NCI-H2227 treated with DMSO at 0.1 percent for 48 hours (cell line): Measurements from ENCODE around the gene HECTD4.

Experiments
- DNase-seq: peaks from one replicate; lab custom pipeline; 2025; lab: John Stamatoyannopoulos, UW

The HECTD4 gene

DNA sequence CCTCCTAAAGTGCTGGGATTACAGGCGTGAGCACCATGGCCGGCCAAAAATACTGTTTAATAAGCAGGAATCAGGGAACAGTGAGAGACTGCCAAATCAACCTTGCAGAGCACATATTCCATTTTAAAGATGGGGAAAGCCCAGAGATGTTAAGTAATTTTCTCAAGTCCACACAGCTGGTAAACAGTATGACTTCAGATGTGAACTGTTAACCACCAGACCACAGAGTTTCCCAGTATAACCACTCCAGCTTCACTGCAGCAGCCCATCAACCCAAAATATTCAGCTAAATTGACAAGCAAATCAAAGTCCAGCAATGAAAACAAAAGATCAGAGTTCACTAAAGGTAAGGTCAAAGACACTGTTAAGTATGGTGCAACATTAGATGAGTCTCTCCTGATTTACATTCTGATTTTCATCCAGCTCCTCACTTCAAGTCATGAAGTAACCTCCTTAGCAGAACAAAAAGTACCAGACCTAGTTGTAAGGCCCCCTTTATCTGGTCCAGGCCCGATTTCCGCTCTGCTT lies 174.8 kb downstream of the HECTD4 start:
- DNase-seq: no peak

DNA sequence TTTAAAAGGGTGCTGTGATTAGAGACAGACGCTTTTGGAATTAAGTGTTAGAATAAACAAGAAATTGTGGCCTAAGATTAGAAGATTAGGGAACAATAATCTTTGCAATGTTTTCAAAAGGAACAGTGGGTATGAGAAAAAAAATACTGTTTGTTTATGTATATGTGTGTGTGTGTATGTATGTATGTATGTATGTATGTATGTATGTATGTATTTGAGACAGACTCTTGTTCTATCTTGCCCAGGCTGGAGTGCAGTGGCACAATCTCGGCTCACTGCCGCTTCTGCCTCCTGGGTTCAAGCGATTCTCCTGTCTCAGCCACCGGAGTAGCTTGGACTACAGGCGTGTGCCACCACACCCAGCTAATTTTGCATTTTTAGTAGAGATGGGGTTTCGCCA lies 175.3 kb downstream of the HECTD4 start:
- DNase-seq: no peak

DNA sequence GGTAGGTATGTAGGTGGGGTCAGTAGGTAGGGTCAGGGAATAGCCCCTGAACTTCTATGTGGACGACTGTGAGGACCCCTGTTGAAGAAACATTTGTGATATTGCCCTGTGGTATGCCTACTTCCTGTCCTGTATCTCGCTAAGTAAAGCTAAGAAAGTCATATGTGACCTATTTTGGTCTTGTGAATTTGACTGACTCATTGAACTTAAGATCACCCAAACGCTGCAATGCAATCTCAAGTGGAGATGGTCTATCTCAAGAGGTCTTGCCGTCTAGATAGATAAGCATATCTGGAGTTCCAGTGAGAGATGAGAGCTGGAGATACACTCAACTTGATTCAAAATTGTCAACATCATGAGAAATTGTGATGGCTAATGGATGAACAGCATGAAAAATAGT lies 183.1 kb downstream of the HECTD4 start:
- no peak for DNase-seq

DNA sequence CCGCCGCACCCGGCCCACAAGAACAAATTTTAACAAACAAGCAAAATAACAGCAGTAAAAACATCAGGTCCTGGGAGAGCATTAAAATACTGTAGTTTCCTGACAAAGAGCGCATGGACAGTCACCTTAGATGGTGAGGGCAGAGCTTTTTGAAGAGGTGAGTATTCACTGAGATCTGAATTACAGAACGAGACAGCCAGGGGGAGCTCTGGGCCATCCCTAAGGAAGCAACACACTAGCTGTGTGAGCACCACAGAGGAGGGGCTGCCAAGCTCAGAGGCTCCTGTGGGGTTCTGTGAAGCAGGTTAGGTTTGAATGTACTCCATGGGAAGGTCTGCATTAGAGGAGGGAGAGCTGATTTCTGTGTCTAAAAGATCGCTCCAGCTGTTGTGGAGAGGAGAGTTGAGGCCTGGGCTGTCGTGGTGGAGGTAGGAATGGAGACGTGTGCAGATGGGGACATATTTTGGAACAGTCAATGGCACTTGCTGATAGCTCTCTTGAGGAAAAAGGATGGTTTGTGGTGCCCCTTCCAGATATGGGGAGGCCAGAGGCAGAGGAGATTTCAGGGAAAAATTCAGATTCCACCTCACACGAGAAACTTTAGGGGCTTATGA lies 184.0 kb downstream of the HECTD4 start:
- DNase-seq: peak; percentile 27

DNA sequence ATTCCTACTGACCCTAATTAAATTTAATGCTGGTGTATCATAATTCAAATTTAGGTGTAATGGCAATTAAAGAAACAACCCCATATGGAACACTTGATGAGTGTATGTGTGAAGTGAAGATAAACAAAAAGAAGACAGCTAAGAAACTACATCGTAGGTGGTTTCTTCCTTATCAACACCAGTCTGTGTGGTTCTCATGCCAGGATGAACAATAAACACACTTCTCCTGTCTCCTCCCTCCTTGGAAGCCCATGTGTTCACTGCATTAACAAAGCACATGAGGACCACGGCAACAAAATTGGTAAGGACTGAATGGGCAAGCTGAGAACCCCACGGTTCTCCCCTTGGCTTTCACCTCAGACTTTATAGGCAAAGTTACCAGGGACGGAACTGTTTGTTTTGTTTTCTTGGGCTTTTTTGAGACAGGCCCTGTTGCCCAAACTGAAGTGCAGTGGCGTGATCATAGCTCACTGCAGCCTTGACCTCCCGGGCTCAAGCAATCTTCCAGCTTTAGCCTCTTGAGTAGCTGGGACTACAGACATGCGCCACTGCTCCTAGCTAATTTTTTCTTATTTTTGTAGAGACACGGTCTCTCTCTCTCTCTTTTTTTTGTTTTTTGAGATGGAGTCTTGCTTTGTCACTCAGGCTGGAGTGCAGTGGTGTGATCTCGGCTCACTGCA lies 185.9 kb downstream of the HECTD4 start:
- DNase-seq: no peak

DNA sequence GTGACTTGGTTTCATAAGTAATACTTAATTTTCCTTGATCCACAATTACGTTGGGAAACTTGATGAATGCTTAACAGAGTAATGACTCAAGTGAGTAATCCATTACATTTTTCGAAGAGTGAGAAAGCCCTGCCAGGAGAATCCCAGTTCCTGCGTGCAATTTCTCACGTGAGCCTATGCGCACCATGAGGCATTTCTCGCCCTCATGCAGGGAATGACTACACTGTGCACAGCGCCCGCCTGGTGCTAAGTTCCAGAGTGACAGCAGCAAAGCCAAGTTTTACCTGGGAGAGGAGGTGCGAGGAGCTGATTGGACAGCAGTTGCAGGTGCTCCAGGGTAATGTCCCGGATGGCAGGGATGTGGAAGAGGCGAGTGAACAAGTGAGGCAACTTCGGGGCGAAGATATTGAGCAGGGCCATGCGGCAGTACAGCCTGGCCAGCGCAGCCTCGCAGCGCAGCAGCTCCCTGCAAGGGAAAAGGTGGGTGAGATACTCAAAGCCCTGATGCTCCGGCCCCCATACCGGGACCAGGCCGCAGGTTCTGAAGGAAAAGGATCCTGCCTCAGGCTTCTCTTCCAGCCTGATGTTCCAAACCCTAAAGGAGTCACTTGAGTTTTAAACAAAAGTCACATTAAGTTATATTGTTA lies 187.5 kb downstream of the HECTD4 start:
- no peak for DNase-seq

DNA sequence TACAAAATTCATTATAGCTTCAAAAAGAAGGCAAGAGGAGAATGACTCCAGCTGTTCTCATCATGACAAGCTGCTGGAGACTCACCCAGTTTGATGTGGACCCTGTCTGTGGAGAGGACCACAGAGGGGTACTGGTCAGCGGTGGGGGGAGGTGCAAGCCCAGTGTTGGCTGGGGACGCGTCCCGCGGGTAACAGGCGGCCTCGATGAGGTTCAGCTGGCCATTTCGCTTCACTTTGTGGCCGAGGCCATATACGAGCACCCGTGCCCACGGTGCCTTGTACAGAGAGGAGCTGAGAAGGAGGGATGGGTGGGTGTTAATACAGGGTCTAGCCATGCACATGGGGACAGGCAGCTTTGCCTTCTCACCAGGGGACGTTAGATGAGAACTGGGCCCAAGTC lies 189.8 kb downstream of the HECTD4 start:
- no peak for DNase-seq

DNA sequence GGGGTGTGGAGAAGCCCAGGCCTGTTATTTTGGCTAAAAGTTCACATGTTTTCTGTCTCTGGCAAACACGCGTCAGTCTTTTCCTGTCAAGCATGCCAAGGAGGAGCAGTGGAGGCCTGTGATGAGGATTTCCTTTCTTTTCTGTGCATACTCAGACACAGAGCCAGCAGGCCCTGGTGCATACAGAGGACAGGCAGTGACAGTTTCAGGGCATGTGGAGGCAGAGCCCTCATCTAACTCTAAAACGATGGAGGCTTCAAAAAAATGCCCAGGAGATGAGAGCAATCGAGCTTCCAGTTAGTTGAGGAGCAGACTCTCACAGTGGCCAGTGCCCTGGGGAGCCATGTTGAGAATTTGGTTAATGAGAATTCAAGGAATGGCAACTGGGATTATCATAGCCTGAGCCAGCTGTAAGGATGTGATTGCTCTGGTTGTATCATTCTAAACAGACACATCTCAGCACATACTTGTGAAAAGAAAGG lies 190.3 kb downstream of the HECTD4 start:
- no peak for DNase-seq

DNA sequence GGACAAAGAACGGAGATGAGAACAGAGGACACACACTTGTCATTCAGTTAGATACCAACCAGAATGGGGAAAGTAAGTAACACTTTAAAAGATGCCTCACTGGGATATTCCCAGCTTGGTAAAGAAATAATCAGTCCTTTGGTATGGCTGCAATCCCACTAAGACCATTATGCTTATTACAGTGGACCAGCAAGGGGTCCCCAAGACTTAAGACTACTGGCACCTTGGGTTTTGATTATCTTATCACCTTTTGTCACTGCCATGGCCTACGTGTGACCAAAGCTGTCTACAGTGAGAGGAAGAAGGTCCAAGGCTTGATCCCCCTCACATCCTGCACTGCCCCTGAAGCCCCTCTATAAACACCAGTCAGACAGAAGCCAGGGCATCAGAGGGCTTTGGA lies 191.0 kb downstream of the HECTD4 start:
- DNase-seq: no peak

DNA sequence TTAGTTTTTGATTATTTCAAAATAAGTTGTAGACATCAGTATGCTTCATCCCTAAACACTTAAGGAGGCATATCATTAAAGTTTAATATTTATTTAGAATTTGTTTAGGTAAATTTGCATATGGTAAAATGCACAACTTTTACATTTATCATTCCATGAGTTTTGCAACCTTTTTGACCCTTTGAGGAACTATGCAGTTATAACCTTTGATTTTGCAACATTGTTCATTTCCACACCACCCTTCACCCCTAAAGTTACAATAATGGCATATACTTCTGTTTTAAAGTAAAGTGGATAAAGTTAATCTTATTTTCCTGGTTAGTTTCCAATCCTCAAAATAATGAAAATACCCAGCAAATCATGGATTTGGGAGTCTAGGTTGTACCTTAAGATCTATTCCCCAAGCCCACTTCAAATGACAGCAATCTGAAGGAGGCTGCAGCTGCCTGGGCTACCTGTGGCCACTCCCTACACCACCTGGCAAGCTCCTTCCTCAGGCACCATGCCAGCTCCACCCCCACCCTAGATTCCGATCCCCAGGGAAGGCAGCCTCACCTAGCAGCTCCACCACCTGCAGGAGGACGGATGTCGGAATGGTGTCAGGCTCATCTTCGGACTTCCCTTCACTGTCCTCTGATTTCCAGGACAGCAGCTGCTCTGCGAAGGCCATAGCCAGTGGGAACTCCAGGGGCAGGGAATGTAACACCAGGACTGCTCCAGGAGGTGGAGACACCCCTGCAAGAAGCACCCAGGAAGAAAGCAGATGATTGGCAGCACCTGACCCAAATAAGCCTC lies 191.8 kb downstream of the HECTD4 start:
- no peak for DNase-seq

DNA sequence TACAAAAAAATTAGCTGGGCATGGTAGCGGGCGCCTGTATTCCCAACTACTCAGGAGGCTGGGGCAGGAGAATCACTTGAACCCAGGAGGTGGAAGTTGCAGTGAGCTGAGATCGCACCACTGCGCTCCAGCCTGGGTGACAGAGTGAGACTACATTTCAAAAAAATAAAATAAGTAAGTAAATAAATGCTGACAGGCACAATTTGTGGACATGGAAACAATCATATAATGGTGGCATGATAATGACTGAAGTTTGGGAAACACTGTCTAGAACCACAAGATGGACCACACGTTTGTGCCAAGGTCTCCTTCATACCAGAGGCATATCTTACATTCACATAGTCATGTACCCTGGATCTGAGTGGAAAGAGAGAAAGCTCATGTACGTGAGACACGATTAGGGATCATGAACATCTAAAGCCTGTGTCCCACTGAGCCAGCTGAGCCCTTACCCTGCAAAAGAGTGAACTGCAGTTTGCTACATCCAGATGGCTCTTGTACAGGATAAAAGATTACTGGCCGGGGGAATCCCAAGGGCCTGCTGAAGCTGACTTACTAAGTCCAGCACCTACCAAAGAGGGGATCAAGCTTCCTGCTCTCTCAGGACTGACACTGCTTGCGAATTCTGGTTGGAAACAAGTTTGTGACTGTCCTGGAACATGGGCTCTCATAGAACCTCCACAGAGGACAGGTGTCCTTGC lies 194.0 kb downstream of the HECTD4 start:
- DNase-seq: no peak

DNA sequence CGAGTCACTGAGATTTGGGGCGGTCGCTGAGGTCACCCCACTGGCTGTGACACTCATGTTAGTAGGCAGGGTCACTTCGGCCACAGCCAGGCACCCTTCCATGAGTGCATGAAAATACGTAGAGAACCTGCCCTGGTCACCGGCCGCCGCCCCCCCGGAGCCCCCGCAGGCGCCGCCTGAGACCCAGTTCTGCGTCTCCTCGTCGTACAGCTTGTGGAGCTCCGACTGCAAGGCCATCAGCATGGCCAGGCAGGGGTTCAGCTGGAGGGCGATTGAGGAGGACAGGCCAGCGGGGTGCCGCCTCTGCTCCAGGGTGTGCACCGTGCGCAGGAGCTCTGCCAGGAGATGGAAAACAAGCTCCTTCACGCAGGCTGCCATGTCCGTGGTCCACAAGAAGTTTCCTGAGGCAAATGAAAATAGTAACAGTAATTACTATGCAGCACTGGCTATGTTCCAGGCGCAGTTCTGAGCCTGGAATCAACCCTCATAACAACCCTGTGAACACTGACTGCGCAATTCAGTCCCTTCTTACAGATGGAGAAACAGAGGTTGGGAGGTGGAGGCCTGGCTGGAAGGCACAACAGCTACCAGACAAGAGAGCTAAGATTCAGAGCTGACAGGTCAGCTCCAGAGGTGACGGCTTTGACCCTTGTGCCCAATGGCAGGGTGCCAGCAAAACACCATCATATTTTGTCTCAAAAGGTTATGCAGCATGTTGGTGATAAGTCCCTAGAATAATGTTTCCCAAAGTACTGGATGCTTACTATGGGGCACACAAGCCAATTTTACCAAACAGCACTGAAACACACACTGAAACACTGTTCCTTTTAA lies 196.9 kb downstream of the HECTD4 start:
- DNase-seq: no peak

DNA sequence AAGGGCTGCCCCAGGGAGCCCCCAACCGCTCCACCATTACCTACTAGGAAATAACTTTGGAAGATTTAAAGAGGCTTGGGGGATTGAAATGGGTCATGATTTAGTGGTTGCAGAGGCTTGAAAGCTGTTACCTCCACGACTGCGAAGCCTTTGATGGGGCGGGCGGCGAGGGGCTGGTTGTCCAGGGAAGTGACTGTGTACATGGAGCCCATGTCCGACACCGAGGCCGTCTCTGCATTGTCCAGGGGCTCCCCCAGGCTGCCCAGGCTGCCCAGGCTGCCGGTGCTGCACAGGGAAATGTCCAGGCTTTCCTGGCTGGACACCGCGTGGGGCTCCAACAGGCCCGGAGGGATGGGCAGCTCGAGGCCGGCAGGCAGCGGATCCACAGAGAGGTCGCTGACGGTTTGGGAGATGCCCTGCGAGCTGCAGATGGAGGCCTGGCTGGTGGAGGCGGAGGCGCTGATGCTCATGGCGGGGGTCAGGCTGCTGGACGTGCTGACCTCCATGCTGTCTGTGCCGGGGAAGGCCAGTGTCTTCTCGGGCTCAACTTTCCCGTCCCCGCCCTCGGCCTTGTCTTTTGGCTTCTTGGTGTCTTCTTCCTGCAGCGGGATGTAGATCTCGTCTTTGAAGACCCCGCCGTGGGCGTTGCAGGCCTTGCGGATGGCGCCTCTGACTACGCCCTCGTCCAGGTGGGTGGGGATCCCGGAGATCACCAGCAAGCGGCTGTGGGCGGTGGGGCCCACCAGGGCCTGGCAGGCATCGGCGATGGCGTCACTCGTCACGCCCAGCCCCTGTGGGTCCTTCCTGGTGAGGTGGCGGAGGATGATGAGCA lies 198.0 kb downstream of the HECTD4 start:
- DNase-seq: no peak

DNA sequence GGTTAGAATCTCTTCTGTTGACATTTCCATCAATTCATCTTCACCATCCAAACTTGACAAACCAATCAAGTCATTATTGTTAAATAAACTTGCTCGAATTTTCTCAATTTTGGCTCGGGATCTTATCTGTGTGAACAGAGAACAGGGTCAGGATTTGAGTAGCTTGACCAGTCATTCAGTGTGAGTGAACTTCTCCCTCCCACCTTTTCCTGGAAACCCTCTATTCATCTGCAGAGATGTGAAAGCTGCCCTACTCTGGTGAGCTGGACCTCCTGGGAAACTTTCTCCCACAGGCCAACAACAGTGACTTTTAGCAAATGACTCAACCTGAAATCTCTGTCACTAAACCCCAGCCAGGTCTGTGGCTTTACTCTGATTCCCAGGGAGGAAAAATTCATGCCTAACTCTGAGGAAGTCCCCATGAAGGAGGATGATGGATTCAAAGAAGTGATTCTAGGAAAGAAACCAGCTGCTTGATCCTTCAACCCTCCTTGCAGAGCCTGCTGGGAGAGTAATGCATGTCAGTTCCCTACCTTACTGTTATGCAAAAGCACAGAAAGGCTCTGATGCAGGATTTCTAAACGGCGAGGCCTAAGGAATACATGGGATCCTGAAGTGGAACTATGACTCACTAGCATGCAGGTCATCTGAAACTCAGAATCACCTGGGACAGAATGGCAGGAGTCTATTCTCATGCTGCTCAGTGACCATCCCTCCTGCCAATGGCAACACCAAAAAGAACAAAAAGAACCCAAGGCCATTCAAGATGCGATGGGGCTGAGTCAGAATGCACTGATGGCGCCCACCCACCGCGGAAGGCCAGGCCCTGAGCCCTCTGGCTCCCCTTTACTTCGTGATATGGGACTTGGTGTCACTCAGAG lies 198.8 kb downstream of the HECTD4 start:
- DNase-seq: no peak

DNA sequence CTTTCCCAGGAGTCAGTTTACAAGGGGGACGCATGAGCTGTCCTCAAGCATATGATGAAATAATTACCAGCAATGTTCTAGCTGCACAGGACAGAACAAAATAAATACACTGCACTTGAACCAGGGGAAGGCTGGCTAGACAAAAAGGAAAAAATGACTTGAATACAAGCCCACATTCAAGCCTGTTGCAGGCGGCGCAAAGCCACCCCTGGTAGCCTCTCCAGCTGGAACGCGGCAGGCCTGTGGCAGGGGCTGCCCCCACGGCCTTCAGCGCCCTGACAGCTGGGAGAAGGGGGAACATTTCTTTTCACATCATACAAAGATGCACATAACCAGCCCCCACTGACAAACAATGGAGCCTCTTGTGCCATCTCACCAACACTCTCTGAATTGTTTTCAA lies 199.7 kb downstream of the HECTD4 start:
- DNase-seq: no peak

DNA sequence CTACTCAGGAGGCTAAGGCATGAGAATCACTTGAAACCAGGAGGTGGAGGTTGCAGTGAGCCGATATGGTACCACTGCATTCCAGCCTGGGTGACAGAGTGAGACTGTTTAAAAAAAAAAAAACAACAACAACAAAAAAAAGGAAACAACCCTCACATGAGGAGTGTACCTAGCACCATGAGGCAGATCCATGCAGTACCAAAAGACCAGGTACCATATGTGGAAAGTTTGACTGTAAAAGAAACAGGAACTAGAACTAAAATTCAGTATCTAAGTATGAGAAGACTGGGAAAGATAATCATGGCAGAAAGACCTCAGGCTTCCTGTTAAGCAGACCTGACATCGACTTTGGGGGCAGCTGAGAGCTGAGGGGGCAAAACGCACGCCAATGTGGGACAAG lies 201.8 kb downstream of the HECTD4 start:
- no peak for DNase-seq

DNA sequence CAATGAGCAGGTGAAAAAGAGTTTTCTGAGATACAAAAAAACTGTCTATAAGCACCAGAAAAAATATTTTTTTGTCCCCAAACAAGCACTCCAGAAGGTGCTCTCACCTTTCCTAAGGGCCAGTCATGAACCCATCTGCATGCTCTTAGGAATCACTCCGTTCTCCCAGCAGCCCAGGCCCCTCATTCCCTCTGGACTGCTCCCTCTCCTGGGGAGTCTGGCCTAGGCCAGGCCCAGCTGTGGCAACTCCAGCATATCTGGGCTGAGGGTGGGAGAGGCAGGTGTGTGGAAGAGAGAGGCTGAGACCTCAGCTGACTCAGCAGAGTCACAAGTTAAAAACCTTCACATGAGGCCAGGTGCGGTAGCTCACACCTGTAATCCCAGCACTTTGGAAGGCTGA lies 202.3 kb downstream of the HECTD4 start:
- DNase-seq: no peak

DNA sequence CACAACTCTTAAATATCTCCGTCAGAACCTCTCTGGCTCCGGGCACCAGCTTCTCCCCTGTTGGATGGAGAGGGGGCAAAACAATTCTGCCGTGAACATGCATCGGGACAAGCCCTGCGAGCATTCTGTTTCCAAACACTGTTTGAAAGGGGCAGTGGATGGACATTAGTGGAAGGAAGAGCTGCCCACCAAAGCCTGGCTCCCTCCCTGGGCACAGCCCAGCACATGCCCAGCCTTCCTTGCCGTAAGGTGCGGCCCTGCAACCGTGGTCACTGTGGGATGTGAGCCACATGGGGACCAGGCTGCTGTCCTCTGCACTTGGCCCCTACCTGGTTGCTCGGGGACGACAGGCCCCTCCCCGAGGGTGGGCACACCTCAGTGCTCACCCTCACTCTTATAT lies 202.9 kb downstream of the HECTD4 start:
- DNase-seq: no peak

DNA sequence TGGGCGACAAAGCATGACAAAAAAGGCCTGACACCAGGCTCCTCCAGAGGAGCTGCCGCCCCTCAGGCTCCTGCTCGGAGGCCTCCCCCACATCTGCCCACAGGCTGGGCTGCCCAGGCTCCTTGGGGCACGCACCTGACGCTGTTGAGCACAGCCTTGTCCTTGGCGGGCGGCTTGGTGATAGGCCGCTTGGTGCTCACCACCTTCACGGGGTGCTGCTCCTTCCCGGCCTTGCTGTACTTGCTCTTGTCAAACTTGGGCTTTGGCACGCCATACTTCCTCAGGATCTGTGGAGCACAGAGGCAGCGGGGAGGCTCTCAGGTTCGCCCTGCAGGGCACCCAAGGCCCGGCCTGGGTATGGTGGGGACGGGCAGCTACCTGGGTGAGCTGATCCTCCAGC lies 203.4 kb downstream of the HECTD4 start:
- no peak for DNase-seq
